HEK293 (cell line): ENCODE data around the gene SYNPO.
A peak's percentile ranks its signal among the peaks of the same experiment; 100 is the strongest.

Experiments used
- CTCF ChIA-PET: fragments of 350-600 bp; formaldehyde crosslinking; extraction: SDS; loops from one replicate; lab custom pipeline; 2021; ENCODE audit warnings: antibody characterized with exemption; lab: Yijun Ruan, JAX
- POLR2A ChIA-PET: fragments of 300-600 bp; formaldehyde crosslinking; extraction: SDS; loops from one replicate; lab custom pipeline; 2020; ENCODE audit warnings: antibody characterized with exemption, inconsistent platforms; lab: Yijun Ruan, JAX
- H3K27ac ChIP-seq: fragments of 200-500 bp; sonication (Bioruptor generic); 2 replicates; pipeline ENCODE4 v1.5.1; 2014; ENCODE audit warnings: low read depth, low read length, control low read depth, inconsistent platforms; ENCODE audit errors: extremely low read depth
- H3K36me3 ChIP-seq, 2 experiments: fragments of 200-500 bp in 1 of 2; sonication (Bioruptor generic) in 1 of 2; 1 replicate in 1 of 2; 2 replicates in 1 of 2; pipeline ENCODE4 v1.5.1; 2014 to 2017; ENCODE audit warnings: inconsistent platforms in 2 of 2, low read length in 2 of 2; ENCODE audit not compliant: control insufficient read depth in 2 of 2, insufficient read depth in 1 of 2
- H3K4me1 ChIP-seq: fragments of 200-500 bp; sonication (Bioruptor generic); 2 replicates; pipeline ENCODE4 v1.5.1; 2014; ENCODE audit warnings: mild to moderate bottlenecking, low read length, inconsistent platforms; ENCODE audit not compliant: control insufficient read depth, insufficient read depth
- H3K4me3 ChIP-seq: 2 replicates; pipeline ENCODE4 v1.5.1; 2011; ENCODE audit warnings: low read depth, mild to moderate bottlenecking, control low read depth, low read length, moderate library complexity
- H3K9me3 ChIP-seq: fragments of 200-500 bp; sonication (Bioruptor generic); 2 replicates; pipeline ENCODE4 v1.5.1; 2014; ENCODE audit warnings: low read depth, low read length, inconsistent platforms; ENCODE audit not compliant: control insufficient read depth, insufficient read depth
- RBAK ChIP-seq: fragments of 450-650 bp; formaldehyde crosslinking; IDR thresholded peaks from 2 replicates; pipeline ENCODE4 v1.5.1; 2016; ENCODE audit warnings: missing biosample characterization, missing genetic modification characterization
- ZBTB17 ChIP-seq: fragments of 450-650 bp; formaldehyde crosslinking; IDR thresholded peaks from 2 replicates; pipeline ENCODE4 v1.5.1; 2016; ENCODE audit warnings: missing biosample characterization, missing genetic modification characterization
- ZIC2 ChIP-seq: fragments of 450-650 bp; formaldehyde crosslinking; IDR thresholded peaks from 2 replicates; pipeline ENCODE4 v1.5.1; 2016; ENCODE audit warnings: missing biosample characterization, missing genetic modification characterization
- ZNF174 ChIP-seq: fragments of 450-650 bp; formaldehyde crosslinking; IDR thresholded peaks from 2 replicates; pipeline ENCODE4 v1.5.0; 2017; ENCODE audit warnings: missing biosample characterization, mild to moderate bottlenecking, missing genetic modification characterization
- ZNF211 ChIP-seq: fragments of 450-650 bp; formaldehyde crosslinking; IDR thresholded peaks from 2 replicates; pipeline ENCODE4 v1.5.1; 2016; ENCODE audit warnings: low read depth, missing biosample characterization, missing genetic modification characterization
- TF ChIP-seq, protein P1 (sequence below): fragments of 450-650 bp; formaldehyde crosslinking; IDR thresholded peaks from 2 replicates; pipeline ENCODE4 v1.5.1; 2016; ENCODE audit warnings: missing biosample characterization, missing genetic modification characterization
- TF ChIP-seq, protein P2 (sequence below): fragments of 450-650 bp; formaldehyde crosslinking; IDR thresholded peaks from 2 replicates; pipeline ENCODE4 v1.5.1; 2016; ENCODE audit warnings: missing biosample characterization, missing genetic modification characterization
- TF ChIP-seq, protein P3 (sequence below): fragments of 450-650 bp; formaldehyde crosslinking; IDR thresholded peaks from 2 replicates; pipeline ENCODE4 v1.5.1; 2016; ENCODE audit warnings: missing biosample characterization, missing genetic modification characterization
- TF ChIP-seq, protein P4 (sequence below): fragments of 450-650 bp; formaldehyde crosslinking; IDR thresholded peaks from 2 replicates; pipeline ENCODE4 v1.5.1; 2016; ENCODE audit warnings: missing biosample characterization, missing genetic modification characterization
- TF ChIP-seq, protein P5 (sequence below): fragments of 450-650 bp; formaldehyde crosslinking; IDR thresholded peaks from 2 replicates; pipeline ENCODE4 v1.5.1; 2017; ENCODE audit warnings: missing biosample characterization, missing genetic modification characterization

Gene SYNPO

DNA sequence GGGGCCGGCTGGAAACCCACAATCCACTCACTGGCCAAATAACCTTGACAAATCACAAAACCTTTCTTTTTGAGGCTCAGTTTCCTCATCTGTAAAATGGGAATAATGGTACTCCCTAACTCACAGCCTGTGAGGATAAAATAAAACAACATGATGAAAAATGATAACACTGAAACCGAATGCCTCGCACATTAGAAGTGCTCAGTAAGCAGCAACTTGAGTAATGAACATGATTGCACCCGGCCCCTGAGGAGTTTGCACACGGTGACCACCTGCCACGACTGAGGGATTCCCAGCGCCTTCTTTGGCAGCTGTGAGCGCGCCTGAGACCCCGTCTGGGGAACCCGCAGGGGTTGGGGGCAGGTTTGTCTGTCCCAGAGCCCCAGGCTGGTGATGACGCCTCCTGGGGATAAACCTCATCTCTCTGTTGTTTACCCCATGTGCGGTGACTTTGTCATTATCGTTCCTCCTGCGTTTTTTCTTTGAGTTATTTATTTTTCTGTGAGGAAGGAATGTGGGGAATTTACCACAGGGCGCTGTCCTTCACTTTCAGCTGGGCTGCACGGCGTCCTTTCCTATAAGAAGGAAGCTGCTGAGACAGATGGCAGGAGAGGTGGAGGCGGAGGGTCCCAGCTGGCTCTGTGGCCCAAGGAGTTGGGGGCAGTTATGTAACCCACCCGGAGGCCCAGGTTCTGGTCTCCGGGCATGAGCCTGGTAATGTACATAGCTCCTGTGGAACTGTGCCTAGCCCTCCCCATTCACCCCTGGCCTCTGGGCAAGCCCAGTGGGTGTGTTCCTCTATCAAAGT, 3.0 kb upstream of the SYNPO start (continued):
- TF ChIP-seq, protein P1, sequence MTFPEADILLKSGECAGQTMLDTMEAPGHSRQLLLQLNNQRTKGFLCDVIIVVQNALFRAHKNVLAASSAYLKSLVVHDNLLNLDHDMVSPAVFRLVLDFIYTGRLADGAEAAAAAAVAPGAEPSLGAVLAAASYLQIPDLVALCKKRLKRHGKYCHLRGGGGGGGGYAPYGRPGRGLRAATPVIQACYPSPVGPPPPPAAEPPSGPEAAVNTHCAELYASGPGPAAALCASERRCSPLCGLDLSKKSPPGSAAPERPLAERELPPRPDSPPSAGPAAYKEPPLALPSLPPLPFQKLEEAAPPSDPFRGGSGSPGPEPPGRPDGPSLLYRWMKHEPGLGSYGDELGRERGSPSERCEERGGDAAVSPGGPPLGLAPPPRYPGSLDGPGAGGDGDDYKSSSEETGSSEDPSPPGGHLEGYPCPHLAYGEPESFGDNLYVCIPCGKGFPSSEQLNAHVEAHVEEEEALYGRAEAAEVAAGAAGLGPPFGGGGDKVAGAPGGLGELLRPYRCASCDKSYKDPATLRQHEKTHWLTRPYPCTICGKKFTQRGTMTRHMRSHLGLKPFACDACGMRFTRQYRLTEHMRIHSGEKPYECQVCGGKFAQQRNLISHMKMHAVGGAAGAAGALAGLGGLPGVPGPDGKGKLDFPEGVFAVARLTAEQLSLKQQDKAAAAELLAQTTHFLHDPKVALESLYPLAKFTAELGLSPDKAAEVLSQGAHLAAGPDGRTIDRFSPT, result 0 out of 2 replicates have a peak, but pooled peaks have one; percentile 20
- no peak for TF ChIP-seq RBAK (tag by site-specific recombination)
- no peak for TF ChIP-seq ZNF174 (tag by site-specific recombination)
- TF ChIP-seq, all 188 proteins: peak for 19

DNA sequence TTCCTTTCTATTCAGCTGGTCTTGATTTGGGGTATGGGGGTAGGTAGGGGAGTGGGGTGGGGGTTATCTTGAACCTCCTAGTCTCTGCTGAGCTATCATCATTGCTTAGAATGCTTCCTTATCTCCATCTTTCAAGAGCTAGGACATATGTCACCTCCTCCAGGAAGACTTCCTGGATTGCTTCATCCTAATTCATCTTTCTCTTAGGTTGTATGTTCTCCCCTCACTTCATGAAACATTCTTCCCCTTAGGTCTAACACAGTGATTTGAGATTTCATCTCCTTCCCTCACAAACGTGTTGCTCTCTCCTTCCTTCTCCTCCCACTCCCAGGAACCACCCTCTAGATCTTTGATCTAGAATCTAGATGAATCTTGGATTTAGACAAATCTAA, 2.4 kb upstream of the SYNPO start:
- Histone ChIP-seq H3K4me3 (no peak overlapping the region), H3K9me3 (no peaks in the 10 kb centered on the region), H3K27ac (no peak overlapping the region), H3K36me3 (no peaks in the 10 kb centered on the region), H3K4me1 (peaks cover 24% of the 10 kb centered on the region)
- ChIA-PET CTCF (interaction anchor here (0.6 to 9.4 kb wide), 3 partner anchors 9 to 77 kb away, joined by 3 to 60 read pairs (median 3); no protein-coding TSS in a partner anchor), POLR2A (interaction anchor here (0.5 to 1.4 kb wide), 4 partner anchors 15 to 188 kb away, joined by 3 to 6 read pairs (median 4); partner anchors contain the start of gene RPS14)
- TF ChIP-seq, protein P2, sequence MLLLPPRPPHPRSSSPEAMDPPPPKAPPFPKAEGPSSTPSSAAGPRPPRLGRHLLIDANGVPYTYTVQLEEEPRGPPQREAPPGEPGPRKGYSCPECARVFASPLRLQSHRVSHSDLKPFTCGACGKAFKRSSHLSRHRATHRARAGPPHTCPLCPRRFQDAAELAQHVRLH (tag by site-specific recombination), result peak; percentile 64; the same call in 1 of the 2 replicates
- TF ChIP-seq, protein P3, sequence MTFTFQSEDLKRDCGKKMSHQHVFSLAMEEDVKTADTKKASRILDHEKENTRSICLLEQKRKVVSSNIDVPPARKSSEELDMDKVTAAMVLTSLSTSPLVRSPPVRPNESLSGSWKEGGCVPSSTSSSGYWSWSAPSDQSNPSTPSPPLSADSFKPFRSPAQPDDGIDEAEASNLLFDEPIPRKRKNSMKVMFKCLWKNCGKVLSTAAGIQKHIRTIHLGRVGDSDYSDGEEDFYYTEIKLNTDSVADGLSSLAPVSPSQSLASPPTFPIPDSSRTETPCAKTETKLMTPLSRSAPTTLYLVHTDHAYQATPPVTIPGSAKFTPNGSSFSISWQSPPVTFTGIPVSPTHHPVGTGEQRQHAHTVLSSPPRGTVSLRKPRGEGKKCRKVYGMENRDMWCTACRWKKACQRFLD, result no peak

DNA sequence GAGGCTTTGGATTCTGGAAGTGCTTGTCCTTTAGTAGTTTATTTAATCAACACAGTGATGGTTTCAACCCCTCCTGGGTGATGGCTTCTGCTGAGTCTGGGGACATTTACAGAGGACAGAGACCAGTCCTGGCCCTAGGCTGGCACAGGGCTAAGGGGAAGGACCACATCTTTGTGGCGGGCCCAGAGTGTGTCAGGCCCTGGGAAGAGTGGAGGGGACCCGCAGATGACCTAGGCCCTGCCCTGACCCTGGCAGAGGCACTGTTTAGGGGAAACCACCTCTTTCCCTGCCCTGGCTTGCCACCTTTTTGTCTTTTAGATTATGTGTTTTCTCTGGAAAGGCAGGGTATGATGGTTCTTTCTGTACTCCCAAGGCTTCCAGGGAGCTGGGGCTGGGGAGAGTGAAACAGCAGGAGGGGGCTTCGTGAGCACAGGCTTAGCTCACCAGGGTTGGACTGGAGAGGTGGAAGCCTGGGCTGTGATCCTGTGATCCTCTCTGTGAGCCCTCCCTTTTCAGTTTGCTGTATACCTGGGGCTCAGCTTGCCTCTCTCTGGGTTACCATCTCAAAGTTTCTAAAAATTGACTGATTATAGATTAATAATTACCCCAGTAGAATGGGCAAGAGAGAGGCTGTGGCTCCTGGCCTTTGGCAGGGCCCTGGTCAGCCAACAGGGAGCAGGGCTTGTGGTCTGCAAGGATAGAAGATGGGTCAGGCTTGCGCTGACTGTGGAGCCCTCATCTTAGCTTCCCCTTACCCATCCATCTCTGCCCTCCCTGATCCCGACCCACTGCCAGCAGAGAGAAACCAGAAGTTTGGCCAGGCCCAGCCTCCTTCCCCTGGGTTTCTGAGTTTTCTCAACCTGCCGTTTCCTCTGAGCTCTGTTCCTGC, 1.7 kb upstream of the SYNPO start:
- ChIA-PET CTCF (interaction anchor here (0.6 to 9.4 kb wide), 8 partner anchors 10 to 208 kb away, joined by 3 to 60 read pairs (median 3); no protein-coding TSS in a partner anchor), POLR2A (interaction anchor here (0.5 to 1.4 kb wide), 3 partner anchors 12 to 189 kb away, joined by 3 to 6 read pairs (median 5); partner anchors contain the start of gene RPS14)
- Histone ChIP-seq H3K4me3 (no peak overlapping the region), H3K4me1 (peaks cover 25% of the 10 kb centered on the region), H3K27ac (no peak overlapping the region), H3K9me3 (no peaks in the 10 kb centered on the region), H3K36me3 (no peaks in the 10 kb centered on the region)
- TF ChIP-seq, protein P4, sequence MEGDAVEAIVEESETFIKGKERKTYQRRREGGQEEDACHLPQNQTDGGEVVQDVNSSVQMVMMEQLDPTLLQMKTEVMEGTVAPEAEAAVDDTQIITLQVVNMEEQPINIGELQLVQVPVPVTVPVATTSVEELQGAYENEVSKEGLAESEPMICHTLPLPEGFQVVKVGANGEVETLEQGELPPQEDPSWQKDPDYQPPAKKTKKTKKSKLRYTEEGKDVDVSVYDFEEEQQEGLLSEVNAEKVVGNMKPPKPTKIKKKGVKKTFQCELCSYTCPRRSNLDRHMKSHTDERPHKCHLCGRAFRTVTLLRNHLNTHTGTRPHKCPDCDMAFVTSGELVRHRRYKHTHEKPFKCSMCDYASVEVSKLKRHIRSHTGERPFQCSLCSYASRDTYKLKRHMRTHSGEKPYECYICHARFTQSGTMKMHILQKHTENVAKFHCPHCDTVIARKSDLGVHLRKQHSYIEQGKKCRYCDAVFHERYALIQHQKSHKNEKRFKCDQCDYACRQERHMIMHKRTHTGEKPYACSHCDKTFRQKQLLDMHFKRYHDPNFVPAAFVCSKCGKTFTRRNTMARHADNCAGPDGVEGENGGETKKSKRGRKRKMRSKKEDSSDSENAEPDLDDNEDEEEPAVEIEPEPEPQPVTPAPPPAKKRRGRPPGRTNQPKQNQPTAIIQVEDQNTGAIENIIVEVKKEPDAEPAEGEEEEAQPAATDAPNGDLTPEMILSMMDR (tag by site-specific recombination), result no peak
- peak; percentile 72 for TF ChIP-seq ZIC2 (tag by site-specific recombination)
- no peak for TF ChIP-seq ZNF211
- peak; percentile 69; the same call in 1 of the 2 replicates for TF ChIP-seq ZBTB17
- TF ChIP-seq, protein P5, sequence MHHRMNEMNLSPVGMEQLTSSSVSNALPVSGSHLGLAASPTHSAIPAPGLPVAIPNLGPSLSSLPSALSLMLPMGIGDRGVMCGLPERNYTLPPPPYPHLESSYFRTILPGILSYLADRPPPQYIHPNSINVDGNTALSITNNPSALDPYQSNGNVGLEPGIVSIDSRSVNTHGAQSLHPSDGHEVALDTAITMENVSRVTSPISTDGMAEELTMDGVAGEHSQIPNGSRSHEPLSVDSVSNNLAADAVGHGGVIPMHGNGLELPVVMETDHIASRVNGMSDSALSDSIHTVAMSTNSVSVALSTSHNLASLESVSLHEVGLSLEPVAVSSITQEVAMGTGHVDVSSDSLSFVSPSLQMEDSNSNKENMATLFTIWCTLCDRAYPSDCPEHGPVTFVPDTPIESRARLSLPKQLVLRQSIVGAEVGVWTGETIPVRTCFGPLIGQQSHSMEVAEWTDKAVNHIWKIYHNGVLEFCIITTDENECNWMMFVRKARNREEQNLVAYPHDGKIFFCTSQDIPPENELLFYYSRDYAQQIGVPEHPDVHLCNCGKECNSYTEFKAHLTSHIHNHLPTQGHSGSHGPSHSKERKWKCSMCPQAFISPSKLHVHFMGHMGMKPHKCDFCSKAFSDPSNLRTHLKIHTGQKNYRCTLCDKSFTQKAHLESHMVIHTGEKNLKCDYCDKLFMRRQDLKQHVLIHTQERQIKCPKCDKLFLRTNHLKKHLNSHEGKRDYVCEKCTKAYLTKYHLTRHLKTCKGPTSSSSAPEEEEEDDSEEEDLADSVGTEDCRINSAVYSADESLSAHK, result peak; percentile 54; the same call in 1 of the 2 replicates
